DMS79 (cell line): Measurements from ENCODE around the gene DOCK10.

ENCODE experiments used
- DNase-seq: peaks from one replicate; lab custom pipeline; 2025; lab: John Stamatoyannopoulos, UW

Gene DOCK10

DNA sequence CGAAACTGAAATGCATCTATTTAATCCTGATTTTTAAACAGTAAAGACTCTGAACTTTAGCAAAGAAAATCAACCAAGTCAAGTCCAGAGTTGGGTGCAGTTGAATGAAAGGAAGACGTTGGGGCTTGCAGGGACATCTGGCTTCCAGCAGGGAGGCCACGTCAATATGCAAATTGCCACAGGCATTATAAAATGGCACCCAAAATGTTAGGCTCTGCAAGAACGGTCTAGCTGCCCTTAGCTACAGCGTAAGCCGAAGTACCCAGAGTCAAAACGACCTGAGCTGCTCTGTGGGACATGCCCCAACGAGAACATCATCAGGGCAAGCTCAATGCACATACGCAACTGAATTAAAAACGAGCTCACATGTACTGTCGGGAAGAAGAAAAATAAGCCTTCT, 30.7 kb downstream of the DOCK10 start:
- no peak for DNase-seq

- no peak for DNase-seq
Observed at GRCh38 chr2:225010804-225011203, 31.5 kb downstream of the DOCK10 start.

DNA sequence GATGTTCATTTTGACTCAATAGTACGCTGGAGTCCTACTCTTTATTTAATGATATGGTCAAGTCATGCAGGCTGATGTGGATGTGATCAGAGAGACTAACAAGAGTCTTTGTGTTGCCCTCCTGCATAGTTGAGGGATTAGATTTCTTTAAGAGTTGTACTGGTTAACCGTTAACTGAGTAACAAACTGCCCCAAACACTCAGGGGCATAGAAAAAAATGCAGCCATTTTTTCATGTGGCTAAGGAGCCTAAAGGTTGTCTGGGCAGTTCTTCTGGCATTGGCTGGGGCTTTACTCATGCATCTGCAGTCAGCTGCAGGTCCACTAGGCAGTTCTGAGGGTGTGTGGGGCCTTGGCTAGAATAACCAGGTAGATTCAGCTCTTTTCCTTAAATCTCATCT, 32.5 kb downstream of the DOCK10 start:
- no peak for DNase-seq

DNA sequence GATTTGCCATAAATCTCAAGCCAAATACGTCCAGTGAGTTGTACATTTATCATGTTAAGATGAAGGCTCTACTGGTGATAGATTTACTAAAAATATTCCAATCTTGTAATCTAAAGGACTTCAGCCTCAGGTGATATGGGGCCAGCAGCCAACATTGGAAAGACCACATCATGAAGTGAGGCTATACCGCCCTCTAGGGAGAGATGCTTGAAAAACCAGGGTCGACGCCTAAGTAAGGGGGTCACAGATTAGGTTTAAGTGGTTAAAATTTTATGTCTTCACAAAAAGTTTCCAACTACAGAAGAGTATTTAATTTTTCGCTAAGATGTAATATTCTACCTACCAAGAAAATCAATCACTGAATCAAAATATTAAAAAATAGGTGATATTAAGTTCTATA, 33.3 kb downstream of the DOCK10 start:
- DNase-seq: no peak

DNA sequence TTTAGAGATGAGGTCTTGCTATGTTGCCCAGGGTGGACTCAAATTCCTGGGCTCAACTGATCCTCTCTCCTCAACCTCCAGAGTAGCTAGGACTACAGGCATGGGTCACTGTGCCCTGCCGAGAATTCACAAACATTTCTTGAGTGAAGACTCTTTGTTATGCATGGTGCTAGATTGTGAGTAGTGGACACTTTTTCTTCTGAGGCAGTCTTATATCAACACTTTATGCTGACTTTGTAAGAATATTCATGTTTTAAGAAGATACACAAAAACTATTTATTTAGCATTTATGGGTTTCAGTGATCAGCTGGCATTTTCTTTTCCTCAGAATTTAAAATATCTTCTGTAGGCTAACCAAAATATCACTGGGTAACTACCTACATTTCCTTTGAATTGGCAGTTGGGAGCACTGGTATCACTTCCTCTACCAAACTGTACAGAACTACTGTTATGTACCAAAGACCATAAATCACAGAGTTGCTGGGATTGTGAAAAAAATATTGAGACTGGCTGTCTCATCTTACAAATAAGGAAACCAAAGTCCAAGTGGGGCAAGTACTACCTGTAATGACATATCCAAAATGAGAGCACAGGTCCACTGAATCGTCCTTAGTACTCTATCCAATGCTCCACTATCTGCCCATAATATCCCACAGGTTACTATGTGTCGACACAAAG, 34.0 kb downstream of the DOCK10 start:
- no peak for DNase-seq

DNA sequence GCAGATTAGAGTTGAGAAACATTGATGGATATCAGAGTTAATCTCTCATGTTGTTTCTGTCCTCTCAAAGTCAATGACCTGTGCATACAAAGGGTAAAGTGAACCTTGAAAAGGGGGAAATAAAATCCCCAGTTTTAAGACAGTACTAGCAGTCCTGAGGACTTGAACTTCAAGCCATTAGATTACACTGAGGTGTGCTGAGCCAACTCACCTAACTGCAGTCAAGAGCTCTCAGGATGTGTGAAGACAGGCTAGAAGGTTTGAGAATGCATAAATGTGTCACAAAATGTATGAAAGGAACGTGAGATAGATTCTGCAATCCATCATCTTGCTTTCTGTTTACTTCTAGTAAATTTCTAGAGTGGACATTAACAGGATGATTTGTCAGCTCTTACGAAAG, 35.5 kb downstream of the DOCK10 start:
- DNase-seq: no peak

GRCh38 chr2:225004597-225004996, 37.7 kb downstream of the DOCK10 start:
- no peak for DNase-seq

DNA sequence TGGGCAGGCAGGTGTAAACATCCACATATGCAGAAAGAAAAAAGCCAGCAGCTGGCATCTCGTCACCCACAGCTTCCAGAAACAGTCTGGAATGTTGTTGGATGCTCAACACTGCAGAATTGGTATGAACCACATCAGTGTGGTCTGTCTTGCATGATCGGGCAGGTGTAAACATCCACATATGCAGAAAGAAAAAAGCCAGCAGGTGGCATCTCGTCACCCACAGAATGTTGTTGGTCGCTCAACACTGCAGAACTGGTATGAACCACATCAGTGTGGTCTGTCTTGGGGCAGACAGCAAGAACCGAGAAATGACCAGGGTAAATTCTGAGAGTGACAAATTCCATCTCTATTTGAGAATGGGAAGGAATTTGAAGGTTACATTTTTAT, 39.6 kb downstream of the DOCK10 start:
- DNase-seq: no peak

DNA sequence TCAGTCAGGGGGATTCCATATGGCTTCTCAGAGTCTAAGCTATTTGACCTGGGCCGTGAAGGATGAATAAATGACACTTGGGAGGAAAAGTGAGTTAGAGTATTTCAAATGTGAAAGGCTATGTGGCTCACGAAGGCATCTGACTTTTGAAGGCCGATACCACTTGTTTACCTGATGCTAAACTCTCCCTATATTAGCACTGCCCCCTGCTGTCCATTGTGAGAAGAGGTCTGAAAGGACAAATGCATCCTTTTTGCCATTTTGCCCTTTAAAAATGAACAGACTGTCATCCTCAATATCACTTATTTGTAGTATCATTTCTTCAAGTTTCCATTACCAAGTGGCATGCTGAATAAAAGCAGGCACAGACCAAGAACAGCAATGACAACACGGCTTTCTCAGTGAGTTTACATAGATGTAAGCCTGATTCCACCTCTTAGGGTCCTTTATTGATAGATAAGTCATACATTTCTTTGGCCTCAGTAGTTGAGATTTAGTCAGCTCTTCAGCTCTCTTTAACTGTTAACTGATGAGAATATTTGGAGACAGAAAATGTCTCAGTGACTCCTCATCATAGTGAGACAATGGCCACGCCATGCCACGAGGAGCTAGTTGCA, 40.1 kb downstream of the DOCK10 start:
- DNase-seq: no peak

DNA sequence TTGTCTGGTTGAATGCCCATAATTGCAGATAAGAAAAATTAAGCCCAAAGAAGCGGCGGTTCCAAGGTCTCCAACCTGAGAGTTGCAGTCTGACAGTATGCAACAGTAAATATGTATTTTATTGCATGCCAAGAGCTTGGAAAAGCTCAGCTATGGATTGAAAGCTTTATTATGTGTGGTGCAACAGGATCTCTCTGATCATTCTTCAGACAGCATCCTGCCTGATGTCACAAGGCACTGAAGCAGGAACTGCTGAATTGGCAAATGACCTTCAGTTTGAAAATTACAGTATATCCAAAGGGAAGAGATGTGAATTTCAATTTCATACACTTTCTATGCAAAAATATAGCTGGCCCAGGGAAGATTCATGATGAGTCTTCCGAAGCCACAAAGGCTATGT, 42.5 kb downstream of the DOCK10 start:
- no peak for DNase-seq

DNA sequence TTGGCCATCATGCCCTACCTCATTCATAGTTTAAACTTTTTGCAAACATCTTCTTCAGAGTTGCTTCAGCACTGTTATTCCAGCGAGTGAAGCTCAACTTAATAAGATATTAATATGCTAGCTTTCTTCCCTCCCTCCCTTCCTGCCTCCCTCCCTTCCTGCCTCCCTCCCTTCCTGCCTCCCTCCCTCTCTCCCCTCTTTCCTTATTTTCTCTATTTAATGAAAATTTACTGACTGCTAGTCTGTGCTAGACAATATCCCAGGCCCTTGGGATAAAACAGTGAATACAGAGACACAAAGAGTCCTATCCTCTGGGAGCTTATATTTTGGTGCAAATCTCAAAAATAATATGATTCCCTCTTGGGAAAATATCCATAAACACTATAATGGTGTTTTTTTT, 42.9 kb downstream of the DOCK10 start:
- DNase-seq: no peak

DNA sequence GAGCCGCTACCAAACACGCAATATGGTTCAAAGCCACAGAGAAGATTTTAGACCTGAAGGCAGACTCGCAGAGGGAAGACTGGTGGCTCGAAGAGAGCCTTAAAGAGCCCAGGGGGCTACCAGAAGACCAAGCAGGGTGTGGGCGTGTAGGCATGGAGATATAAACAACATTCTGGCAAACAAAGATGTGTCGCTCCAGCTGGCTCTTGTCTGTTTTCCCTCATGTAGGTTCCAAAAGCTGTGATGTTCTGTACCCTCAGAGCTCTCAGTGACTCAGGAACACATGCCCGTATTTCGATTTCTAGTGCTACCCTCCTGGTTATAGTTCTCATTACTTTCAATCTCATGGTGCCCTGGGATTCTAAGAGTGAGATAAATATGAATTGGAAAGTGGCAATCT, 44.5 kb downstream of the DOCK10 start:
- DNase-seq: no peak

GRCh38 chr2:224995419-224995818, 46.8 kb downstream of the DOCK10 start:
- no peak for DNase-seq

GRCh38 chr2:224994242-224994823, 47.9 kb downstream of the DOCK10 start:
- no peak for DNase-seq

DNA sequence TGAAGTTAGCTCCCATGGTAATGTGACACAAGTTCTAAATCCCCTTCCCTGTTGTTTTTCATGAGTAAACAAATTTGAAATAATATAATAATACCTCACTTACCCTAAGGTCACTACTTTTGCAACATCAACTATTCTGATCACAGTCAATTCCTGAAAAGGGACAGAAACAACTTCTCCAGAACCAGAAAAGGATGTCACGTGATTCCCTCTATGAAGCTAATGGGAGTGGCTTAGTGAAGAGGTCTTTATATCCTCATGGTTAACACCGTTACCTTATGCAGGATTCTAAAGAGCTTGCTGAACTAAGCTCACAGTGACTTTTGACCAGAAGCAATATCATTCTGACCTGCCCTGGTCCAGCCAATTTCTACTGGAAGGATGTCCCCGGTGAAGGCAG, 51.6 kb downstream of the DOCK10 start:
- no peak for DNase-seq

DNA sequence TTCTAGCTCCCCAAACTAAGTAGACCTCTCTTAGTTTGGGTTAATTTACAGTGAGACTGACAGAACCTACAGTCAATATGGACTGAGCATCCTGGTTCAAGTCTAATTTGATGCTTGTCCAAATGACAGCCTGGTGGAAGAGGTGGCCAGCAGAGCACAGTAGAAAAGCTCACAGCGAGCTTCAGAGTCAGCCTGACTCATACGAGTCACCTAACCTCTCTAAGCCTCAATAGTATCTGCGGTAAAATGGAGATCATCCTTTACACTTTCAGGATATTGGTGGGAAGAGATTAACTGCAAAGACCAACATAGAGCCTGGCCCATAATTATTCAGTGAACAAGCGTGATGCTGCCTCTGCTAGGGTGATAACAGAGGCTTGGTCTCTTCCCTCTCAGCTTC, 54.5 kb downstream of the DOCK10 start:
- DNase-seq: no peak

GRCh38 chr2:224986477-224986876, 55.8 kb downstream of the DOCK10 start:
- no peak for DNase-seq

DNA sequence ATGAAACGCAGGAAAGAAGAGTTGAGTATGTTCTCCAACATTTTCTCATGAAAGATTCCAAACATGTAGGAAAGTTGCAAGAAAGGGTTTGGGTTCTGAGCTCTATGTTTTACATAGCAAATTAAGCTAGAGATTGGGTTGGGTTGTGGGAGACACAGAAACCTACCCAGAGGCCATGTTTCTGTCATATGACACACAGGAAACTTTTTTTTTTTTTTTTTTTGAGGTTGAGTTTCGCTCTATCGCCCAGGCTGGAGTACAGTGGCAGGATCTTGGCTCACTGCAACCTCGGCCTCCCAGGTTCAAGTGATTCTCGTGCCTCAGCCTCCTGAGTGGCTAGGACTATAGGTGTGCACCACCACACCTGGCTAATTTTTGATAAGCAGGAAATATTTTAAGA, 57.6 kb downstream of the DOCK10 start:
- DNase-seq: no peak

- no peak for DNase-seq
Observed at GRCh38 chr2:224983712-224984554, 58.3 kb downstream of the DOCK10 start.

- DNase-seq: no peak
Observed at GRCh38 chr2:224982910-224983711, 59.2 kb downstream of the DOCK10 start.

DNA sequence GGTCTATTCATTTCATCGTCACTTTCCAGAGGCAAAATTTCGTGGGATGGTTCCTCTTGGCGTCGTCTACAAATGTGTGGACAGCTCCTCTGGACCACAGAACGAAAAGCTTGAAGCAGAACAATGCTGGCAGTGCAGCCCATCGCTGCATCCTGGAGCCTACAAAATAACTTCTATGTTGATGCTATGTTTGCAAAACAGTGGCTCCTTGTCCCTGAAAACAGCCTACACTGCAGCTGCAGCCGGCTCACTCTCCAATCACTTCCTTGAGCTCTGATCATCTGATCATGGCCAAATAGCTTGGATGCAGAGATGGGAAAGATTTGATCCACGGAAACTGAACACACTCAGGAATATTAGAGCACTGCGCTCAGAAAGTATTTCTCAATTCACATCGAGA, 60.0 kb downstream of the DOCK10 start:
- no peak for DNase-seq
